Kidney (tissue), 14 donors: ENCODE results near the gene PRICKLE4. TPM values are rescaled to one million over a fixed set of nuclear protein-coding genes. Genes with fewer than 3 reads are reported as not detected.

ENCODE experiments used
- DNase-seq, 5 donors: peaks; one replicate each; pipeline ENCODE4 v3.0.0-alpha.2; 2013 to 2020
- FAIRE-seq: peaks from 2 replicates; lab custom pipeline; 2012; peaks lifted over from hg19 to GRCh38; lab: Jason Lieb, UNC
- H3K27ac ChIP-seq, 2 donors: one replicate each; pipeline ENCODE4 v1.7.0; 2013; ENCODE audit warnings: low read depth in 2 of 2, low read length in 2 of 2, inconsistent platforms in 1 of 2
- H3K27me3 ChIP-seq: one replicate; pipeline ENCODE4 v1.7.1; 2013; ENCODE audit warnings: low read length, inconsistent platforms; ENCODE audit not compliant: control insufficient read depth, insufficient read depth
- H3K36me3 ChIP-seq, 3 donors: one replicate each; pipeline versions ENCODE4 v1.7.0 to v1.7.1; 2013; ENCODE audit warnings: low read length in 3 of 3, control low read depth in 1 of 3, inconsistent platforms in 1 of 3; ENCODE audit not compliant: insufficient read depth in 3 of 3, control insufficient read depth in 2 of 3
- H3K4me1 ChIP-seq, 3 donors: one replicate each; pipeline versions ENCODE4 v1.7.0 to v1.7.1; 2013; ENCODE audit warnings: low read length in 3 of 3, inconsistent platforms in 1 of 3, low read depth in 1 of 3; ENCODE audit not compliant: control insufficient read depth in 2 of 3, insufficient read depth in 2 of 3
- H3K4me3 ChIP-seq, 3 donors: one replicate each; pipeline versions ENCODE4 v1.7.0 to v1.8.1; 2013; ENCODE audit warnings: low read length in 3 of 3, control low read depth in 1 of 3, inconsistent platforms in 1 of 3
- H3K9ac ChIP-seq, 3 donors: one replicate each; pipeline versions ENCODE4 v1.7.0 to v1.7.1; 2013; ENCODE audit warnings: low read length in 3 of 3, control low read depth in 1 of 3, inconsistent platforms in 1 of 3
- H3K9me3 ChIP-seq, 3 donors: one replicate each; pipeline versions ENCODE4 v1.7.0 to v1.7.1; 2013; ENCODE audit warnings: low read length in 3 of 3, control low read depth in 1 of 3, inconsistent platforms in 1 of 3; ENCODE audit not compliant: control insufficient read depth in 2 of 3, insufficient read depth in 1 of 3
- intact Hi-C: fragments of 100-400 bp; cut with DNase I; formaldehyde crosslinking; loops from one replicate; pipeline ENCODE4 v1.11.1; 2022
- polyA plus RNA-seq: library from polyadenylated mRNA; stranded (reverse); fragments of 350-450 nt; fragmentation: Illumina TruSeq; extraction: RNeasy Lipid Tissue Mini Kit (QIAGEN cat#74804); gene quantifications from one replicate; pipeline ENCODE4 v1.2.3, GENCODE V29; 2014; ENCODE audit warnings: low read depth, low replicate concordance; ENCODE audit not compliant: insufficient read depth
- total RNA-seq: library from RNA; stranded (reverse); fragmentation: NEBNext Ultra II Directional; extraction: Animal tissue kit (Norgen Biotek cat#: 25700); gene quantifications from one replicate; pipeline ENCODE4 v1.2.1, GENCODE V29; 2021
- TF ChIP-seq, protein P1 (sequence below): IDR thresholded peaks from 3 replicates; pipeline ENCODE4 v1.5.1; 2012; ENCODE audit warnings: mild to moderate bottlenecking, moderate library complexity, borderline replicate concordance; ENCODE audit not compliant: insufficient read depth; ENCODE audit errors: extremely low read depth
- donor health status: control.
- donor health status: control.
- donor health status: control.
- donor health status: control.
- donor health status: control.
- donor health status: DM: yes; HTN: yes; CAD: no.
- donor health status: Normal renal cell carcinoma (clear cell type).

The PRICKLE4 gene
- total and polyA plus RNA-seq, 2 donors from 2014 or later = 1.4 to 6.5 TPM

DNA sequence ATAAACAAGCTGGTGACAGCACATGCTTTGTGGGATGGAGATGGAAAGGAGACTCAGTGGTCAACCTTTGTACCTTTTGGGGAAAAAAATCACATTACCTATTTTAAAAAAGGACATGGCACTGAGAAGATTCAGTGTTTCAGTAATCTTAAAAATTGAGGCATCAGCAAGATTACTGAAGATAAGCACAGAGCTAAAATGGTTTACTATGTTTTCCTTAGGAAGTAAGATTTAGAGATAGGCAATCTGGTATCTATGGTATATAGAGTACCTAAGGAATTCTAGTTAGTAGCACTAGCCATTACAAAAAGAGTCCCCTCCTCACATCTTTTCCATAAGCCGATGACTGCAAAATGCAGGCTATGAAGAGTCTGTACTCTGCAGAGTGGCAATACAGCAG, 42.6 kb downstream of the PRICKLE4 start:
- H3K4me3 ChIP-seq = no peak overlapping the region
- intact Hi-C loops = no loop called here
- no peak overlapping the region for H3K27ac ChIP-seq
- TF ChIP-seq, protein P1, sequence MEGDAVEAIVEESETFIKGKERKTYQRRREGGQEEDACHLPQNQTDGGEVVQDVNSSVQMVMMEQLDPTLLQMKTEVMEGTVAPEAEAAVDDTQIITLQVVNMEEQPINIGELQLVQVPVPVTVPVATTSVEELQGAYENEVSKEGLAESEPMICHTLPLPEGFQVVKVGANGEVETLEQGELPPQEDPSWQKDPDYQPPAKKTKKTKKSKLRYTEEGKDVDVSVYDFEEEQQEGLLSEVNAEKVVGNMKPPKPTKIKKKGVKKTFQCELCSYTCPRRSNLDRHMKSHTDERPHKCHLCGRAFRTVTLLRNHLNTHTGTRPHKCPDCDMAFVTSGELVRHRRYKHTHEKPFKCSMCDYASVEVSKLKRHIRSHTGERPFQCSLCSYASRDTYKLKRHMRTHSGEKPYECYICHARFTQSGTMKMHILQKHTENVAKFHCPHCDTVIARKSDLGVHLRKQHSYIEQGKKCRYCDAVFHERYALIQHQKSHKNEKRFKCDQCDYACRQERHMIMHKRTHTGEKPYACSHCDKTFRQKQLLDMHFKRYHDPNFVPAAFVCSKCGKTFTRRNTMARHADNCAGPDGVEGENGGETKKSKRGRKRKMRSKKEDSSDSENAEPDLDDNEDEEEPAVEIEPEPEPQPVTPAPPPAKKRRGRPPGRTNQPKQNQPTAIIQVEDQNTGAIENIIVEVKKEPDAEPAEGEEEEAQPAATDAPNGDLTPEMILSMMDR = no peak
- H3K27me3 ChIP-seq = no peaks in the 10 kb centered on the region
- H3K9ac ChIP-seq = no peak overlapping the region
- no peak for DNase-seq
- H3K36me3 ChIP-seq = no peaks in the 10 kb centered on the region
- H3K4me1 ChIP-seq = no peaks in the 10 kb centered on the region
- FAIRE-seq = no peak
- no peaks in the 10 kb centered on the region for H3K9me3 ChIP-seq

DNA sequence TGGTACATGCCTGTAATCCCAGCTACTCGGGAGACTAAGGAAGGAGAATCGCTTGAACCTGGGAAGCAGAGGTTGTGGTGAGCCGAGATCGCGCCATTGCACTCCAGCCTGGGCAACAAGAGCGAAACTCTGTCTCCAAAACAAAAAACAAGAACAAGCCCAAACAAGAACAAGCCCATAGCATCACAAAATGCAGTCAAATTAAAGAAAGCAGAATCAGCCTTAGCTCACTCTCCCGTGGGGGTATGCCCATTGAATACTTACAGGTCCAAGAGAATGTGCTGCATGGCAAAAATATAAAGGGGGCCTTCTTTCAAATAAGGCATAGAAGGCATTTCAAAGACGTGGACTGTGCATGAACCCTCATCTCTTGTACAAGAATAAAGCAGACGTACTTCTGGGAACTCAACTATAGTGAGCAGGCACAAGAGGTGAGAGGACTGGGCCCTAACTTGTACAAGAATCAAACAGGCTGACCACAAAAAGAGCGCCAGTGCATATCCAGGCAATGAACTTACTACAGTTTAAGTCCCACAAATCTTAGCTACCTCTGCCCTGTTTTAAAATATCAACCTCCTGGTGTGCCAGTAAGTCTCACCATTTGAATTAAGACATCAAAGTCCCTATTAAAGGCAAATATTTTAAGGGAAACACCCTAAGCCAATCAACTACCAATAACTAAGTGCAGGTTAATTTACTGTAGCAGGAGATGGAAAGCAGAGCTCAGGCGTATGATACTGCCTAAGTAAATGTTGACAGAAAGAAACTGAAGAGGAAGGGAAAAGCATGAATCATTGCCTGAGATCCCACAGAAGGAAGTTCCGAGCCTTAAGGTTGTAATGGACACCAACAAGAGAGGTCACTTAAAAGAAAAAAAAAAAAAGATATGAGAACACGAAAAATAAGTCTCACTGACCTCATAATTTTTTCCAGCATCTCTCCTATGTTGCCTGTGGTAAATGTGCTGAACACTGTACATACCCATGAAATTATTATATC, 44.3 kb downstream of the PRICKLE4 start:
- DNase-seq = peak in 1 of 5 donors; percentile 5
- Histone ChIP-seq H3K9ac (no peak overlapping the region), H3K4me1 (no peaks in the 10 kb centered on the region), H3K36me3 (no peaks in the 10 kb centered on the region), H3K27me3 (no peaks in the 10 kb centered on the region), H3K9me3 (no peaks in the 10 kb centered on the region), H3K27ac (no peak overlapping the region), H3K4me3 (no peak overlapping the region)
- TF ChIP-seq, protein P1 = no peak
- no peak for FAIRE-seq
- intact Hi-C loops = no loop called here

DNA sequence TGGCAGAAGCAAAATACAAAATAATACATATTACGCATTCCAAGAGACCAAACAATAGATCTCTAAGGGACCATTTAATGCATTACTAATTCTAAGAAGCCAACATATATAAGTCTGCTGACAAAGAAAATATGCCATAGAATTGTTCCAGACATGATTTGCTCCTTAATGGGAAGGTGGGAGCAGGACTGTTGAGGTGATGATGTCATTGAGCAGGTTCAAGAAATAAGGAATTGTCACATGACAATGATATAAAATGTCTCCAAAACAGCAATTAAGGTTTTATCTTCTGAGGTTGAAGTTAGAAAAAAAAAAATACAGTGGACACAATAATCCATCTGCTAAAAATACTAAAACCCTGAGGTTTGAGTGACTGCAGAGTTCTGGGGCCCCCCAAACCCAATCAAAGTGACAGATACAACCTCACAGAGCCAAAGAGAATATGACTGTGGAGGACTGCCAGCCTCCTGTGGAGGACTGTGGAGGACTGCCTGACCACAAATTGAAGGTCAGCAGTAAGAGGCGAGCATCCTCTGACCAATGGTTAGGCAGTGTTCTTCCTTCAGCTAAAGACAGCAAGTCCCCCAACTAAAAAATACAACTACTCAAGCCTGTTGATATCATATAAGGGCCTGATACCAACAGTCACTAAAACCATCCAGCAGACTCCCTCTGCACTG, 45.9 kb downstream of the PRICKLE4 start:
- H3K27ac ChIP-seq = no peak overlapping the region
- intact Hi-C loops = no loop called here
- DNase-seq (no peak), FAIRE-seq (no peak)
- no peaks in the 10 kb centered on the region for H3K9me3 ChIP-seq
- TF ChIP-seq, protein P1 = no peak
- H3K36me3 ChIP-seq = no peaks in the 10 kb centered on the region
- no peaks in the 10 kb centered on the region for H3K27me3 ChIP-seq
- no peak overlapping the region for H3K9ac ChIP-seq
- H3K4me1 ChIP-seq = no peaks in the 10 kb centered on the region
- no peak overlapping the region for H3K4me3 ChIP-seq
